ENCODE measurements around the gene RAI2.
"Not testable (repeated sequence)": the region's sequence is repeated elsewhere in the genome, so short reads cannot be mapped to it uniquely, and the experiment has no call there.

RAI2 gene

DNA sequence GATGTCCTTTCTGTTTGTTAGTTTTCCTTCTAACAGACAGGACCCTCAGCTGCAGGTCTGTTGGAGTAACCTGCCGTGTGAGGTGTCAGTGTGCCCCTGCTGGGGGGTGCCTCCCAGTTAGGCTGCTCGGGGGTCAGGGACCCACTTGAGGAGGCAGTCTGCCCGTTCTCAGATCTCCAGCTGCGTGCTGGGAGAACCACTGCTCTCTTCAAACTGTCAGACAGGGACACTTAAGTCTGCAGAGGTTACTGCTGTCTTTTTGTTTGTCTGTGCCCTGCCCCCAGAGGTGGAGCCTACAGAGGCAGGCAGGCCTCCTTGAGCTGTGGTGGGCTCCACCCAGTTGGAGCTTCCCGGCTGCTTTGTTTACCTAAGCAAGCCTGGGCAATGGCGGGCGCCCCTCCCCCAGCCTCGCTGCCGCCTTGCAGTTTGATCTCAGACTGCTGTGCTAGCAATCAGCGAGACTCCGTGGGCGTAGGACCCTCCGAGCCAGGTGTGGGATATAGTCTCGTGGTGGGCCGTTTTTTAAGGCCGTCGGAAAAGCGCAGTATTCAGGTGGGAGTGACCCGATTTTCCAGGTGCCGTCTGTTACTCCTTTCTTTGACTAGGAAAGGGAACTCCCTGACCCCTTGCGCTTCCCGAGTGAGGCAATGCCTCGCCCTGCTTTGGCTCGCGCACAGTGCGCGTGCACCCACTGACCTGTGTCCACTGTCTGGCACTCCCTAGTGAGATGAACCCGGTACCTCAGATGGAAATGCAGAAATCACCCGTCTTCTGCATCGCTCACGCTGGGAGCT, 74.3 kb downstream of the RAI2 start:
- not testable (repeated sequence) for DNase-seq (ENCODE audit: low read depth in 2 of 2)

DNA sequence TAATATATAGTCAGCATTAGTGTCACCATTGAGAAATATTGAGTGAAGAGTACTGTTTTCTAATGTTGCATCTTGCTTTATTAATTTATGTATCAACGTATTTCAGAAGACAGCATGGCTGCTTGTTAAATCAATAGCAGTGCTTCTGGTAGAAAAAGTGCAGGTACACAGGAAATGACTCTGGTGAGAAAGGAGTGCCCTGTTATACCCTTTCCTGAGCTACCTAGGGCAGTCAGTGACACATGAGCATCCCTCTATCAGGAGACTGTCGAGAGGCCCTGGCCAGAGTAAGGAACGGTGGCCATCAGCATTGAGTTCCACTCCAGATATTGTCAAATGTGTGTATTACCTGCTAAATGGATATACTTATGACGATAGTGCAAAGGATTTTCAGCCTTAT, 81.7 kb downstream of the RAI2 start:
- no peak for DNase-seq (ENCODE audit: low read depth in 2 of 2)

DNA sequence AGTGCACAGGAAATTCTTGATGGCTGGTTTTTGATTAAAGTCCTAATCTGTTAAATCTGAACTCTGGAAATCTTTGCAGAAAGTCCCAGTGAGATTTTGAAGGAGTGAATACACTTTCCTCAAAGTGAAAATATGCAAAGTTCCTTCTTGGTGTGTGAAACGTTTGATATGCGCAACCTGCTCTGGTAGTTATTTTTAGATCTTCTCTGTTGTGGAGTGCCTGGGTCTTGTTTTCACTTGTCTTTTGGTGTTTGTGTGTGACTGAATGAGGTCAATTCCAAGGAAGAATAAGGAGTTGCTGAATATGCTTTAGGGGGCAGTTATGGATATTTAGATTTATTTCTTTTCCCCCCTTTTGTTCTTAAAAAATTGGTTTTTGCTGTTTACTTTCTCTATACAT, 82.1 kb downstream of the RAI2 start:
- DNase-seq (ENCODE audit: low read depth in 2 of 2) = no peak

DNA sequence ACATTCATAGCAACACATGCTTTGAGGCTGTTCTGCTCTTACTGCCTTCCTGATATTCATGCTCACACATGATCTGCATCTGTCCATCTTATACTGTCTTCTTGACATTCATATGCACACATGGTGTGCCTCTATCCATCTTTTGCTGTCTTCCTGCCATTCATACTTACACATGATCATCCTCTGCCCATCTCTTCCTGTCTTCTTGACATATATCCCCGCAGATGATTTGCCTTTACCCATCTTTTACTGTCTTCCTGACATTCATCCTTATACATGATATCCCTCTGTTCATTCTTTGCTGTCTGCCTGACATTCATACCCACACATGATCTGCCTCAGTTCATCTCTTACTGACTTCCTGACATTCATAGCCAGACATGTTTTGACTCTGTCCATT, 87.0 kb downstream of the RAI2 start:
- DNase-seq (ENCODE audit: low read depth in 2 of 2) = no peak

DNA sequence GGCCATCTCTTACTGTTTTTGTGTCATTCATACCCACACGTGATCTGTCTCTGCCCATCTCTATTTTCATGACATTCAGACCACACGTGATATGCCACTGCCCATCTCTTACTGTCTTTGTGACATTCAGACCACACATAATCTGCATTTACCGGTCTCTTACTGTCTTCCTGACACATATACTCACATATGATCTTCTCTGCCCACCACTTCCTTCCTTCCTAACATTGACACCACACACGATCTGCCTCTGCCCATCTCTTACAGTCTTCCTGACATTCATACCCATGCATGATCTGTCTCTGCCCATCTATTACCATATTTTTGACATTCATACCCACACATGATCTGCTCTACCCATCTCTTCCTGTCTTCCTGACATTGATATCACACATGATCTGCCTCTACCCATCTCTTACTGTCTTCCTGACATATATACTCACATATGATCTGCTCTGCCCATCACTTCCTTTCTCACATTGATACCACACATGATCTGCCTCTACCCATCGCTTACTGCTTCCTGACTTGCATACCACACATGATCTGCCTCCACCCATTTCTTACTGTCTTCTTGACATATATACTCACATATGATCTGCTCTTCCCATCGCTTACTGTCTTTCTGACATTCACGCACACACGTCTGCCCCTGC, 87.7 kb downstream of the RAI2 start:
- no peak for DNase-seq (ENCODE audit: low read depth in 2 of 2)

DNA sequence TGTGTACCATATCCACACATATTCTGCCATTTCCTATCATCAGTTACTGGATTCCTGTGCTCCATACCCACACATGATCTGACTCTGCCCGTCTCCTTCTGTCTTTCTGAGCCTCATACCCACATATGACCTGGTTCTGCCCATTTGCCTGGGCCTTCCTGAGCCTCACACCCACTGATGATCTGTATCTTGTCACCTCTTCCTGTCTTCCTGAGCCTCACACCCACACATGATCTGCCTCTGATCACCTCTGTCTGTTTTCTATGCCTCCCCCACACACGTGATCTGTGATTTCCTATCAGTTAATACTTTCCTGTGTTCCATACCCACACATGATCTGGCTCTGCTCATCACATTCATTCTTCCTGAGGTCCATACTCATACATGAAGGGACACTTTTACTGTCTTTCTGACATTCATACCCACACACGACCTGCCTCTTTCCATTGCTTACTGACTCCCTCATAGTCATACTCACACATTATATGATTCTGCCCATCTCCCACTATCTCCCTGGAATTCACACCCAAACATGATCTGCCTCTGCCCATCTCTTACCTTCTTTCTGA, 91.3 kb downstream of the RAI2 start:
- no peak for DNase-seq (ENCODE audit: low read depth in 2 of 2)

DNA sequence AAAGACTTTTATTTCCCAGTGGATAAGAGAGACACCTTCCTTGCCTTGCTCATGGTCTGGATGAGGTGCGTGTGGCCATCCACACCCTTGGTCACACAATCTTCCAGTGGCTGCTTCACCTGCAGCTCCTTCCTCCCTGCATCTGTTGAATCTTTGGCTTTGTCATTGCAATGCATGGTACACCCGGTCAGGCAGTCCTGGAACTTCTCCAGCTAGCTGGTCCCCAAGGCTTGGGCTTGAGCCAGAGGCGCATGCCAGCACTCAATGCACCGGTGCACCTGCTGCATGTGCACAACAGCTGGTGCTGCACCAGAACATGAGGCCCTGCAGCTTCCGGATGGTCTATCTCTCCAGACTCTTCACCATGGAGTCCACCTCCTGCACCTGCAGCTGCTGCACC, 92.1 kb downstream of the RAI2 start:
- DNase-seq (ENCODE audit: low read depth in 2 of 2) = no peak

DNA sequence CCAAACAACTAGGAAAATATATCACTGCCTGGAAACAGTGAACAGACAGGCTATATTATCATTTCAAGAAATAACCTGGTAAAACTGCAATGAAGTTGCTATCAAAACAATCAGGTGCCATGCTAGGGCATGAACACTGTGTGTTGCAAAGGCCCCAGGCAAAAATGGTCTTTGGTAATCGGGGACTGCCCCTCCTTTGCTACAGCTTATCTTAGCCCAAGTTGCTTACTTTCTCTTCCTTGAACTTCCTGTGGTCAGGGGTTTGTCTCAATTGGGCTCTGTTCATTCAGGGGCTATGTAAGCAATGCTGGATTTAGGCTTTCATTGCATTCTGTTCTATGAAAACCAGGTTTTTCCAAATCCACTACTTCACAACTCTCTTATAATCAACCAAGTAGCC, 93.4 kb downstream of the RAI2 start:
- no peak for DNase-seq (ENCODE audit: low read depth in 2 of 2)

DNA sequence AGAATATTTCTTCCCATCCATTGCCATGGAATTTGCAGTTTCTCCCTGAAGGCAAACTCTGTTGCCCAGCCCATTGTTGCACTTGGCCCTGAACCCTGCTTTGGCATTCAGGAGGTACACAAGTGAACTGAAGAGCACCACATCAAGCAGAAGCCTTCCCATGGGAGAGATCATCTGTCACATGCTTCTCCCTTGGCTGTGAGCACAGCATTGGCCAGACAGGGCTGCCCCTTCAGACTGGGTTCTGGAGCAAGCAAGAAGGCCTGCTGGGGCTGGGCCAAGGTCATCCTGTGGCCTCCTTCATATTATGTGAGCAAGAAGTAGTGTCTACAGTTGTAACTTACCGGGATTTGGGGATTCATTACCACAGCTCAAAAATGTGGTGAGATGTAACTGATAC, 101.1 kb downstream of the RAI2 start:
- no peak for DNase-seq (ENCODE audit: low read depth in 2 of 2)

DNA sequence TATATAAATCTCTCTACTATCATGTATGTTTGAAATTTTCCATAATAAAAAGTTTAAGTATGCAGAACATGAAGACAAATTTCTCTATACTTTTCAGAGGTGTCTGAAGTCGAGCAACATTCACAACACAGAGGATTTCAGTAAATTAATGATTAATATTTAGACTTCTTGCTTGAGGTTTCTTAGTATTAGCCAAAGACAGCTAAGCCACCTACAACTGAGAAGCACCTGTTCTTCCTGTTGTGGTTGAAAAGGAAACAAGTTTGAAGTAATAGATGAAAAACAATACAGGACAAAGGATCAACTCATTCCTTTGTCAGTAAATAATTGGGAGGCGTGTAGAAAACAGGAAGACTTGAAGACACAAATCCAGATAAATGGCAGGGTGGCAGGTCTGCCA, 102.7 kb downstream of the RAI2 start:
- no peak for DNase-seq (ENCODE audit: low read depth in 2 of 2)

DNA sequence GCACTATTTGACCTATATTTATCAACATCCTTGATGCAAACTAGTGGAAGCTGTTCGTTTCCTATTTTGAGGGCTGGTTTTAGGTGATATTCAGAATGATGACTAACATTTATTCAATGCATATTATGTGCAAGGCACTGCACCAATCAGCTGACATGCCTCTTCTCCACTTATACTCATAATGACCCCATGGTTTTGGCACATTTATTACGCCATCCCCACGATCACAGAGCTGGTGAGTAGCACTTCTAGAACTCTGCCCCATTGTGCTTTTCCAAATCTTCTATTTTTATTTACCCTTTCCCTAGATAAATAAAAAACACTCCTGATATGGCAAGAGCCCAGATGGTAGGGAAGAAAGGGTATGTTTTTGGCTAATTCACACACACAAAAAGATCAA, 110.7 kb downstream of the RAI2 start:
- DNase-seq (ENCODE audit: low read depth in 2 of 2) = no peak

Measured in stimulated activated CD4-positive, alpha-beta T cell treated with anti-CD3 and anti-CD28 coated beads, Interleukin-15, amount 100 ng/mL, for 48 hours (primary cell).